Occipital lobe (tissue), 2 donors: ENCODE measurements around the gene COMT. TPM values are rescaled to one million over a fixed set of nuclear protein-coding genes. Genes with fewer than 3 reads are reported as not detected.

Experiments
- DNase-seq: peaks from one replicate; lab custom pipeline; 2025; lab: John Stamatoyannopoulos, UW
- total RNA-seq: library from RNA; depleted of rRNA; stranded (reverse); fragments of >200 nt; gene quantifications from one replicate; pipeline ENCODE4 v1.2.3, GENCODE V29; 2014

The COMT gene
- total RNA-seq, 1 donor from 2014 or later, result 49.0 TPM

DNA sequence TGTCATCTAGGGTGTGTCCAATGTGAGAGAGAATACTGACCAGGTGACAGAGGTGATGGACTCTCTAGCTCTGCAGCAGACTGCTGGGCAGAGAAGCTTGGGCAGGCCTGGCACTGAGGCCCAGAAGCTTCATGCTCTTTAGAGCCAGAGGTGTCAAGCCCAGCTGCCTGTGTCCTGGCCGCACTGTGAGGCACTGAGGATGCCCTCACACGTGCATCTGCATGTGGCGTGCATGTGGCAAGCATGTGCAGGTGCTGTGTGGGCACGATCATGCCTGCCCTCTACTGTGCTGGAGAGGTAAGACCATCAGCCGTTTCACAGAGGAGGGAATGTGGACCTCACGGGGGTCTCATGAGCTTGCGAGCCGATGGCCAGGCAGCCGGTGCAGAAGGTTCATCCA lies 15.9 kb downstream of the COMT start:
- DNase-seq, result no peak

- DNase-seq, result no peak
Measured at GRCh38 chr22:19958083-19959042, 16.8 kb downstream of the COMT start.

- no peak for DNase-seq
Measured at GRCh38 chr22:19959043-19959586, 17.5 kb downstream of the COMT start.

- DNase-seq, result no peak
Measured at GRCh38 chr22:19959587-19960490, 18.3 kb downstream of the COMT start.

GRCh38 chr22:19960491-19961200 lies 19.1 kb downstream of the COMT start:
- no peak for DNase-seq

- no peak for DNase-seq
Measured at GRCh38 chr22:19961201-19961580, 19.6 kb downstream of the COMT start.

GRCh38 chr22:19961868-19962245 lies 20.3 kb downstream of the COMT start:
- DNase-seq, result no peak

DNA sequence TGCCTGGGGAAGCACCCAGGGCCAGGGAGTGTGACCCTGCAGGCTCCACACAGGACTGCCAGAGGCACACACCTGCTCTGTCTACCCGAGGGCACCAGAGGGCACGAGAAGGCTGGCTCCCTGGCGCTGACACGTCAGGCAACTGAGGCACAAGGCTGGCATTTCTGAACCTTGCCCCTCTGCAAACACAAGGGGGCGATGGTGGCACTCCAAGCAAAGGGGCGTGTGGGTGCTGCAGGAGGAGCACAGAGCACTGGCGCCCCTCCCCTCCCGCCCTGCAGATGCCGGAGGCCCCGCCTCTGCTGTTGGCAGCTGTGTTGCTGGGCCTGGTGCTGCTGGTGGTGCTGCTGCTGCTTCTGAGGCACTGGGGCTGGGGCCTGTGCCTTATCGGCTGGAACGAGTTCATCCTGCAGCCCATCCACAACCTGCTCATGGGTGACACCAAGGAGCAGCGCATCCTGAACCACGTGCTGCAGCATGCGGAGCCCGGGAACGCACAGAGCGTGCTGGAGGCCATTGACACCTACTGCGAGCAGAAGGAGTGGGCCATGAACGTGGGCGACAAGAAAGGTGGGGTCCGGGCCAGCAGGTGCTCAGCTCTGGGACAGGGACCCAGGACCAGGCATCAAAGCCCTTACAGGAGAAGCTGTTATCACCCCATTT lies 20.8 kb downstream of the COMT start:
- DNase-seq, result peak; percentile 72

DNA sequence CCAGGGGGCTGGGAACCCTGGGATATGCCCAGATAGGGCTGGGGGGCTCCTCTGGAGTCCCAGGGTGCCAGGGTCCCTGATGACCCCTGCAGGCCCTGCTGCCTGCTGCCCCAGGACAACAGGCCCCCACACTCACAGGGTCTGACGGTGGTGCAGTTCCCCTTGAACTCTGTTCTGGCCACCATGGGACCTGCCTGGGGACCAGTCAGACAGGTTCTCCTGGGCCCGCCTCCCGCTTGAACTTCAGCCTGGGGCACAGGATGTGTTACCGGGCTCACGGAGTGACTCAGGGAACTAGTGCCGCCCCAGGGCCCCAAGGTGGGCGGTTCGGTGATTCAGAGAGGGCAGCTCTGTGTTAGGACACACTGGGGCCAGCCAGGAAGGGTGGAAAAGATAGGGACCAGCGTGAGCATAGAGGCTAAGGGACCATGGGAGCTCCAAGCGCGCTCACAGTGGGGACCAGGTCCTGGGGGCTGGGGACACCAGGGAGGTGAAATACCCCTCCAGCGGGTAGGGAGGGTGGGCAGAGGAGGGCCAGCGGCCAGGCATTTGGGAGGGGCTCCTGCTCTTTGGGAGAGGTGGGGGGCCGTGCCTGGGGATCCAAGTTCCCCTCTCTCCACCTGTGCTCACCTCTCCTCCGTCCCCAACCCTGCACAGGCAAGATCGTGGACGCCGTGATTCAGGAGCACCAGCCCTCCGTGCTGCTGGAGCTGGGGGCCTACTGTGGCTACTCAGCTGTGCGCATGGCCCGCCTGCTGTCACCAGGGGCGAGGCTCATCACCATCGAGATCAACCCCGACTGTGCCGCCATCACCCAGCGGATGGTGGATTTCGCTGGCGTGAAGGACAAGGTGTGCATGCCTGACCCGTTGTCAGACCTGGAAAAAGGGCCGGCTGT lies 21.6 kb downstream of the COMT start:
- DNase-seq, result no peak

DNA sequence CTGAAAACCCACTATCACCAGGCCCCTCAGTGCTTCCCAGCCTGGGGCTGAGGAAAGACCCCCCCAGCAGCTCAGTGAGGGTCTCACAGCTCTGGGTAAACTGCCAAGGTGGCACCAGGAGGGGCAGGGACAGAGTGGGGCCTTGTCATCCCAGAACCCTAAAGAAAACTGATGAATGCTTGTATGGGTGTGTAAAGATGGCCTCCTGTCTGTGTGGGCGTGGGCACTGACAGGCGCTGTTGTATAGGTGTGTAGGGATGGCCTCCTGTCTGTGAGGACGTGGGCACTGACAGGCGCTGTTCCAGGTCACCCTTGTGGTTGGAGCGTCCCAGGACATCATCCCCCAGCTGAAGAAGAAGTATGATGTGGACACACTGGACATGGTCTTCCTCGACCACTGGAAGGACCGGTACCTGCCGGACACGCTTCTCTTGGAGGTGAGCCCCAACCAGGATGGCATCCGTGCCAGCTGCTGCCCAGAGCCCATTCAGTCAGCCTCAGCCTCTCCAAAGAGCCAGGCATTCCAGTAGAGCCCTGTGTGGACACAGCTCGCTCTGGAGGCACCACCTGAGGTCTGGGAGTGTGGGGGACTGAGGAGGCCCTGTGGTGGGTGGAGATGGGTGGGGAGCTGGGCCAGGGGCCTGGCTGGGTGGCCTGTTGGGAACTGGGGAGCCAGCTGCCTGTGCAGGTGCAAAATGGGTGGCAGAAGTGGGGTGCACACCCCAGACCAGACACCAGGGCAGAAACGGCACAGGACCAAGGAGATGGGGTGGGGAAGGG lies 22.5 kb downstream of the COMT start:
- DNase-seq, result no peak

DNA sequence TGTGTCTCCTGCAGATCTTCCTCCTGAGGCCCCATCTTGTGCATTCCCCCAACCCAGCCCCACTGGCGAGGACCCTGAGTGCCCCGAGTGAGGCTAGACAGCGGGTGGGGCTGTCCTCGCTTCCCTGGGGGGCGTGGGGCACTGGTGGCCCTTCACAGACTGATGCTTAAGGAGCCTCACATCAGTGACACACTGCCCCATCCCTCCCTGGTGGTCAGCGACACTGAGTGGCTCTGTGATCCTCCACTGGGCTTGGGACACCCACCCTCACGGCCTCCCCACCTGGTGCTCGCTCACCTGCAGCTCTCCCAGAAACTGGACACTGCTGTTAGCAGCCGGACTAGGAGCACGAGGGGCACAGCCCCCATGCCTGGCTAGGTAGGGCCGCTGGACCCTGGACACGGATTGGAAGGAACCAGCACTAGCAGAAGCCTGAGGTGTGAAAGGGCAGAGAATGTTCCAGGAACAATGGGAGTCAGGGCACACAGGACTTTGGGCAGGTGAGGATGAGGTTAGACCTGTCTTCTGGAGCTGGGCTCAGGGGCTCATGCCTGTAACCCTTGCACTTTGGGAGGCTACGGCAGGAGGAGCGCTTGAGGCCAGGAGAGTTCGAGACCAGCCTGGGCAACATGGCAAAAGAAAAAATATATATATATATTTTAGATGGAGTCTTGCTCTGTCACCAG lies 23.3 kb downstream of the COMT start:
- no peak for DNase-seq

GRCh38 chr22:19965771-19966709 lies 24.5 kb downstream of the COMT start:
- DNase-seq, result no peak

GRCh38 chr22:19966908-19967750 lies 25.6 kb downstream of the COMT start:
- no peak for DNase-seq

GRCh38 chr22:19967850-19968449 lies 26.4 kb downstream of the COMT start:
- DNase-seq, result no peak

- no peak for DNase-seq
Measured at GRCh38 chr22:19968450-19968891, 26.9 kb downstream of the COMT start.
